GM18909 (cell line): ENCODE measurements around the gene BMP2K.
"Not testable (repeated sequence)": the region's sequence is repeated elsewhere in the genome, so short reads cannot be mapped to it uniquely, and the experiment has no call there.

Experiments used
- ATAC-seq: cut with Tn5 transposase; IDR thresholded peaks from one replicate; pipeline ENCODE4 v1.9.1; 2021; ENCODE audit warnings: mild to moderate bottlenecking; ENCODE audit not compliant: unreplicated experiment, poor library complexity

BMP2K gene

GRCh38 chr4:78845472-78845871 is 69.3 kb downstream of the BMP2K start:
- peak; percentile 80 for ATAC-seq

GRCh38 chr4:78846258-78846657 is 70.1 kb downstream of the BMP2K start:
- no peak for ATAC-seq

- ATAC-seq: no peak
Observed at GRCh38 chr4:78862314-78862737, 86.2 kb downstream of the BMP2K start.

GRCh38 chr4:78863254-78863869 is 87.2 kb downstream of the BMP2K start:
- peak; percentile 52 for ATAC-seq

GRCh38 chr4:78863991-78864390 is 87.8 kb downstream of the BMP2K start:
- ATAC-seq: no peak

- ATAC-seq: no peak
Observed at GRCh38 chr4:78864405-78865024, 88.4 kb downstream of the BMP2K start.

GRCh38 chr4:78865451-78865850 is 89.3 kb downstream of the BMP2K start:
- no peak for ATAC-seq

GRCh38 chr4:78868712-78869111 is 92.6 kb downstream of the BMP2K start:
- not testable (repeated sequence) for ATAC-seq

GRCh38 chr4:78870056-78870455 is 93.9 kb downstream of the BMP2K start:
- ATAC-seq: no peak

- ATAC-seq: no peak
Observed at GRCh38 chr4:78876568-78877320, 100.6 kb downstream of the BMP2K start.

- ATAC-seq: no peak
Observed at GRCh38 chr4:78878031-78878430, 101.9 kb downstream of the BMP2K start.

- ATAC-seq: no peak
Observed at GRCh38 chr4:78880874-78881492, 104.8 kb downstream of the BMP2K start.

GRCh38 chr4:78885598-78885997 is 109.4 kb downstream of the BMP2K start:
- ATAC-seq: no peak

GRCh38 chr4:78889955-78890354 is 113.8 kb downstream of the BMP2K start:
- ATAC-seq: no peak

GRCh38 chr4:78899302-78899701 is 123.2 kb downstream of the BMP2K start:
- ATAC-seq: no peak

GRCh38 chr4:78901882-78902281 is 125.7 kb downstream of the BMP2K start:
- ATAC-seq: no peak

GRCh38 chr4:78902298-78902697 is 126.1 kb downstream of the BMP2K start:
- no peak for ATAC-seq

GRCh38 chr4:78904143-78904542 is 128.0 kb downstream of the BMP2K start:
- ATAC-seq: no peak

GRCh38 chr4:78907638-78908037 is 131.5 kb downstream of the BMP2K start:
- ATAC-seq: no peak

GRCh38 chr4:78908974-78909373 is 132.8 kb downstream of the BMP2K start:
- not testable (repeated sequence) for ATAC-seq

GRCh38 chr4:78910612-78911011 is 134.5 kb downstream of the BMP2K start:
- no peak for ATAC-seq
